ENCODE measurements around the gene AUTS2. TPM values are rescaled to one million over a fixed set of nuclear protein-coding genes. Genes with fewer than 3 reads are reported as not detected.
"Not testable (repeated sequence)": the region's sequence is repeated elsewhere in the genome, so short reads cannot be mapped to it uniquely, and the experiment has no call there.

AUTS2 gene
- polyA plus RNA-seq, 3 donors: 0.08 to 0.35 TPM; not detected in 1

DNA sequence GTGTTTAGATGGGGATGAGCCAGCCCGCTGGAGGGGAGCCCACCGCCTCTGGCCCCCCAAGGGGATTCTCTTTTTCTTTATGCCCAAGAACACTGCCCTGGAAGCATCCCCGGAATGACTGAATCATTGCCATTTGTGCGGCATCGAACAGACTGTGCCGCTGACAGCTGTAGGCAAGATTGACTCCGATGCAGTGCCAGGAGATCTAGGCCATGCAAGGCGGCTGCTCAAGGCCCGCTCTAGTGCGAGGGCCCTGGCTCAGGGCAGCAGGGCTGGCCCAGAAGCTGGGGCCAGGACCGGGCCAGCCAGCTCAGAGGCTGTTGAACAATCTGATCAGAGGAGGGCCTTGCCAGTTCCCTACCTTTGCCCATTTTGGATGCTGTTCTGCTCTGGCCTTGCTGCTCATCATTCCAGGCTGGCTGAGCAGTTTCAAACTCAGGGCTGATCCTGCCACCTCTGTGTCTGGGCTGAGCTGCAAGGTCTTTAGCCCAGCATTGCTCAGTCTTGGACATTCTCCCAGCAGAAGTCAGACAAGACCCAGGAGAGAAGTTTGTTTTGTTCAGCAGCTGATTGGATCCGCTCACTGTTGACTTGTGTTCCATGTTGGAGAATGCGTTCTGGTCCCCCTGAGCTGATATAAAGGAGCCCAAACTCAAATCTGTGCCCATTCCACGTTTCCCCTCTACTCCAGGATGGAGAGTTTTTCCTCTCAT lies 1048.4 kb downstream of the AUTS2 start:
- no peak for TF ChIP-seq CTCF (IDR thresholded peaks at IDR 0.05)
- Histone ChIP-seq H3K27ac (ENCODE audit: low read depth in 1 of 2, low read length in 2 of 2) (no peak overlapping the region), H2AFZ (ENCODE audit: insufficient read depth, low read depth, low read length, poor library complexity, severe bottlenecking) (no peak overlapping the region), H3K4me3 (replicated peaks in 1 of 3; ENCODE audit: low read depth in 2 of 3, low read length in 3 of 3) (no peak overlapping the region), H3K36me3 (replicated peaks in 1 of 2; ENCODE audit: control insufficient read depth in 1 of 2, insufficient read depth in 2 of 2, low read length in 2 of 2) (no peaks in the 10 kb centered on the region), H4K20me1 (ENCODE audit: insufficient read depth, low read length) (no peaks in the 10 kb centered on the region), H3K4me1 (ENCODE audit: control insufficient read depth in 1 of 2, insufficient read depth in 2 of 2, low read length in 2 of 2) (no peaks in the 10 kb centered on the region), H3K79me2 (ENCODE audit: insufficient read depth, low read length) (no peaks in the 10 kb centered on the region), H3K9ac (ENCODE audit: insufficient read depth, low read length, poor library complexity, severe bottlenecking) (no peak overlapping the region), H3K4me2 (replicated peaks; ENCODE audit: extremely low read depth, low read length, poor library complexity, severe bottlenecking) (no peak overlapping the region), H3K27me3 (ENCODE audit: control insufficient read depth in 2 of 2, insufficient read depth in 2 of 2, low read length in 2 of 2) (no peaks in the 10 kb centered on the region), H3K9me3 (replicated peaks in 1 of 2; ENCODE audit: control insufficient read depth in 1 of 2, insufficient read depth in 1 of 2, low read length in 2 of 2) (no peaks in the 10 kb centered on the region)
- WGBS (ENCODE audit: insufficient coverage): 93% methylated on average over 13 of the region's 14 CpGs
- no peaks in the 10 kb centered on the region for H3K36me3 Mint-ChIP-seq
- H3K27ac Mint-ChIP-seq: no peak overlapping the region
- H3K4me3 Mint-ChIP-seq: no peak overlapping the region
- intact Hi-C loops (cut with micrococcal nuclease): no loop called here
- H3K27me3 Mint-ChIP-seq (ENCODE audit: low read depth in 3 of 3): no peaks in the 10 kb centered on the region
- H3K4me1 Mint-ChIP-seq: no peaks in the 10 kb centered on the region
- peaks cover 0 to 8% (median under 1%) of the 10 kb centered on the region in 7 donors for H3K9me3 Mint-ChIP-seq
- DNase-seq: no peak

DNA sequence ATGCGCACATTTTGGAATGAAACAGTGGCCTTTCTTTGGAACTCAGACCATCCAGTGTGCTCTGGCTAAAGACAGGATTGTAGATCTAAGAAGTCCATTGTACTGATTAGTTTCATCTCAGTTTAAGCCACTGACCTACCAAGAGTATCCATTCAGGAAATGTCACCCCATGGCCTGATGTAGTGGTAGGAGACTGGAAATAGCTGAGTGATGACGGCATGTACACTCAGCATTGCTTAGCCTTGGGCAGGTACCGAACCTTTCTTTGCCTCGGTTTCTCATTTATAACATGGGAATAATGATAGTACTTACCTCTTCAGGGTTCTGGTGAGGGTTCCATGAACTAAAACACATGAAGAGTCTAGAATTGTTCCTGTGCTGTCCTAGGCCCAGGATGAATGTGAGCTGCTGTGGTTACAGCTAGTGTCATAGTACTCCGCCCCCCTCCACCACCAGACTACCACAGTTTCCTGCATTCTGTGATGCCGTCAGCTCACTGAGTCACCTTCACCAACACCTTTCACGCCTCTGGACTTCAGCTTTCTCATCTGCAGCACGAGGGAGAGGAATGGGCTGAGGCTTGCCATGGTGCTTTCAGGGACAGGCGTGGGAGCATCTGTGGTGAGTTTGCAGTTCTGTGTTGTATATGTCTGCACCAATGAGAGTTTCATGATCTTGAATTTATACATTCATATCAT lies 1049.7 kb downstream of the AUTS2 start:
- WGBS (ENCODE audit: insufficient coverage): 50% methylated on average over 1 of the region's 9 CpGs
- Mint-ChIP-seq H3K4me3 (no peak overlapping the region), H3K27me3 (ENCODE audit: low read depth in 3 of 3) (no peaks in the 10 kb centered on the region), H3K36me3 (no peaks in the 10 kb centered on the region), H3K27ac (no peak overlapping the region), H3K9me3 (peaks cover 0 to 11% (median 0%) of the 10 kb centered on the region in 7 donors), H3K4me1 (no peaks in the 10 kb centered on the region)
- Histone ChIP-seq H3K79me2 (ENCODE audit: insufficient read depth, low read length) (no peaks in the 10 kb centered on the region), H3K4me1 (ENCODE audit: control insufficient read depth in 1 of 2, insufficient read depth in 2 of 2, low read length in 2 of 2) (no peaks in the 10 kb centered on the region), H3K9me3 (replicated peaks in 1 of 2; ENCODE audit: control insufficient read depth in 1 of 2, insufficient read depth in 1 of 2, low read length in 2 of 2) (no peaks in the 10 kb centered on the region), H2AFZ (ENCODE audit: insufficient read depth, low read depth, low read length, poor library complexity, severe bottlenecking) (no peak overlapping the region), H3K36me3 (replicated peaks in 1 of 2; ENCODE audit: control insufficient read depth in 1 of 2, insufficient read depth in 2 of 2, low read length in 2 of 2) (no peaks in the 10 kb centered on the region), H3K9ac (ENCODE audit: insufficient read depth, low read length, poor library complexity, severe bottlenecking) (no peak overlapping the region), H3K4me2 (replicated peaks; ENCODE audit: extremely low read depth, low read length, poor library complexity, severe bottlenecking) (no peak overlapping the region), H4K20me1 (ENCODE audit: insufficient read depth, low read length) (no peaks in the 10 kb centered on the region), H3K27me3 (ENCODE audit: control insufficient read depth in 2 of 2, insufficient read depth in 2 of 2, low read length in 2 of 2) (no peaks in the 10 kb centered on the region), H3K4me3 (replicated peaks in 1 of 3; ENCODE audit: low read depth in 2 of 3, low read length in 3 of 3) (no peak overlapping the region), H3K27ac (ENCODE audit: low read depth in 1 of 2, low read length in 2 of 2) (no peak overlapping the region)
- no peak for DNase-seq
- no peak for TF ChIP-seq CTCF (IDR thresholded peaks at IDR 0.05)
- intact Hi-C loops (cut with micrococcal nuclease): no loop called here

GRCh38 chr7:70648499-70648861 lies 1050.2 kb downstream of the AUTS2 start:
- H2AFZ ChIP-seq (ENCODE audit: insufficient read depth, low read depth, low read length, poor library complexity, severe bottlenecking); H3K9me3 ChIP-seq (replicated peaks in 1 of 2; ENCODE audit: control insufficient read depth in 1 of 2, insufficient read depth in 1 of 2, low read length in 2 of 2); H3K27ac Mint-ChIP-seq; H3K4me1 ChIP-seq (ENCODE audit: control insufficient read depth in 1 of 2, insufficient read depth in 2 of 2, low read length in 2 of 2); H3K36me3 Mint-ChIP-seq; H3K9ac ChIP-seq (ENCODE audit: insufficient read depth, low read length, poor library complexity, severe bottlenecking); H3K4me2 ChIP-seq (replicated peaks; ENCODE audit: extremely low read depth, low read length, poor library complexity, severe bottlenecking); H3K4me3 ChIP-seq (replicated peaks in 1 of 3; ENCODE audit: low read depth in 2 of 3, low read length in 3 of 3); H4K20me1 ChIP-seq (ENCODE audit: insufficient read depth, low read length); DNase-seq; intact Hi-C loops (cut with micrococcal nuclease); H3K4me3 Mint-ChIP-seq; H3K36me3 ChIP-seq (replicated peaks in 1 of 2; ENCODE audit: control insufficient read depth in 1 of 2, insufficient read depth in 2 of 2, low read length in 2 of 2); H3K27ac ChIP-seq (ENCODE audit: low read depth in 1 of 2, low read length in 2 of 2); H3K27me3 Mint-ChIP-seq (ENCODE audit: low read depth in 3 of 3); H3K4me1 Mint-ChIP-seq; H3K27me3 ChIP-seq (ENCODE audit: control insufficient read depth in 2 of 2, insufficient read depth in 2 of 2, low read length in 2 of 2); H3K79me2 ChIP-seq (ENCODE audit: insufficient read depth, low read length): not testable (repeated sequence)
- 87% methylated on average over 5 of the region's 7 CpGs for WGBS (ENCODE audit: insufficient coverage)
- H3K9me3 Mint-ChIP-seq: peaks cover 0 to 11% (median 0%) of the 10 kb centered on the region in 7 donors

Measured in CD14-positive monocyte (primary cell).